Mesenchymal stem cell (in vitro differentiated cells and primary cell): ENCODE results near the gene DPF3. TPM values are rescaled to one million over a fixed set of nuclear protein-coding genes. Genes with fewer than 3 reads are reported as not detected.

Source experiments
- DNase-seq: peaks from one replicate; pipeline ENCODE4 v3.0.0-alpha.2; 2013
- H2AFZ ChIP-seq: one replicate; pipeline ENCODE4 v1.6.1; 2013; ENCODE audit warnings: low read depth, mild to moderate bottlenecking, control low read depth, inconsistent platforms, low read length, moderate library complexity
- H2AK5ac ChIP-seq: 2 replicates; pipeline ENCODE4 v1.6.1; 2013; ENCODE audit warnings: low read length, moderate library complexity, mild to moderate bottlenecking, inconsistent platforms; ENCODE audit not compliant: severe bottlenecking
- H2BK120ac ChIP-seq: one replicate; pipeline ENCODE4 v1.6.1; 2013; ENCODE audit warnings: low read depth, mild to moderate bottlenecking, inconsistent platforms, low read length, moderate library complexity
- H2BK12ac ChIP-seq, 2 experiments: one replicate each; pipeline ENCODE4 v1.6.1; 2013; ENCODE audit warnings: inconsistent platforms in 2 of 2, low read length in 2 of 2, mild to moderate bottlenecking in 2 of 2, moderate library complexity in 2 of 2, control low read depth in 1 of 2
- H2BK15ac ChIP-seq: one replicate; pipeline ENCODE4 v1.6.1; 2013; ENCODE audit warnings: mild to moderate bottlenecking, low read depth, inconsistent platforms; ENCODE audit not compliant: poor library complexity, severe bottlenecking
- H2BK5ac ChIP-seq: 2 replicates; pipeline ENCODE4 v1.6.1; 2013; ENCODE audit warnings: low read depth, mild to moderate bottlenecking, low read length, control low read depth, inconsistent platforms; ENCODE audit not compliant: poor library complexity, severe bottlenecking
- H3K14ac ChIP-seq, 2 experiments: one replicate each; pipeline ENCODE4 v1.6.1; 2013; ENCODE audit warnings: inconsistent platforms in 2 of 2, low read length in 2 of 2, control low read depth in 1 of 2, mild to moderate bottlenecking in 1 of 2, moderate library complexity in 1 of 2
- H3K18ac ChIP-seq, 2 experiments: one replicate each; pipeline ENCODE4 v1.6.1; 2013; ENCODE audit warnings: inconsistent platforms in 2 of 2, low read length in 2 of 2, control low read depth in 1 of 2, low read depth in 1 of 2, mild to moderate bottlenecking in 1 of 2
- H3K23ac ChIP-seq, 2 experiments: one replicate each; pipeline ENCODE4 v1.6.1; 2013; ENCODE audit warnings: inconsistent platforms in 2 of 2, low read length in 2 of 2, mild to moderate bottlenecking in 2 of 2, moderate library complexity in 2 of 2, control low read depth in 1 of 2
- H3K27ac ChIP-seq: 2 replicates; pipeline ENCODE4 v1.5.1; 2013; ENCODE audit warnings: mild to moderate bottlenecking, moderate library complexity, low read length, control low read depth, inconsistent platforms; ENCODE audit not compliant: poor library complexity, severe bottlenecking
- H3K27me3 ChIP-seq, 2 experiments: 2 replicates each; pipeline versions ENCODE4 v1.6.1 to v1.7.0; 2013; ENCODE audit warnings: low read length in 2 of 2, mild to moderate bottlenecking in 2 of 2, moderate library complexity in 2 of 2, control low read depth in 1 of 2, inconsistent platforms in 1 of 2; ENCODE audit not compliant: control insufficient read depth in 1 of 2, insufficient read depth in 1 of 2
- H3K36me3 ChIP-seq, 2 experiments: 2 replicates each; pipeline versions ENCODE4 v1.6.1 to v1.7.0; 2013; ENCODE audit warnings: low read length in 2 of 2, control low read depth in 1 of 2, inconsistent platforms in 1 of 2, low read depth in 1 of 2, mild to moderate bottlenecking in 1 of 2; ENCODE audit not compliant: insufficient read depth in 2 of 2, control insufficient read depth in 1 of 2
- H3K4ac ChIP-seq, 2 experiments: one replicate each; pipeline ENCODE4 v1.6.1; 2013; ENCODE audit warnings: inconsistent platforms in 2 of 2, low read length in 2 of 2, mild to moderate bottlenecking in 2 of 2, moderate library complexity in 2 of 2, control low read depth in 1 of 2, low read depth in 1 of 2
- H3K4me1 ChIP-seq: 2 replicates; pipeline ENCODE4 v1.6.1; 2013; ENCODE audit warnings: low read depth, low read length, control low read depth; ENCODE audit not compliant: control insufficient read depth, insufficient read depth
- H3K4me2 ChIP-seq: 2 replicates; pipeline ENCODE4 v1.6.1; 2013; ENCODE audit warnings: low read length, mild to moderate bottlenecking, inconsistent platforms; ENCODE audit not compliant: poor library complexity, severe bottlenecking
- H3K4me3 ChIP-seq, 2 experiments: 2 replicates each; pipeline versions ENCODE4 v1.5.1 to v1.7.0; 2013; ENCODE audit warnings: low read length in 2 of 2, mild to moderate bottlenecking in 2 of 2, control low read depth in 1 of 2, low read depth in 1 of 2; ENCODE audit not compliant: insufficient read depth in 1 of 2
- H3K79me1 ChIP-seq: replicated peaks from 2 replicates; pipeline ENCODE4 v1.6.1; 2013; ENCODE audit warnings: mild to moderate bottlenecking, control low read depth, low read length, inconsistent platforms; ENCODE audit not compliant: poor library complexity, severe bottlenecking
- H3K9ac ChIP-seq: 2 replicates; pipeline ENCODE4 v1.7.0; 2013; ENCODE audit warnings: mild to moderate bottlenecking, low read length, moderate library complexity
- H3K9me3 ChIP-seq: 2 replicates; pipeline ENCODE4 v1.7.0; 2013; ENCODE audit warnings: mild to moderate bottlenecking, low read length; ENCODE audit not compliant: control insufficient read depth
- H4K8ac ChIP-seq: one replicate; pipeline ENCODE4 v1.6.1; 2013; ENCODE audit warnings: inconsistent platforms, mild to moderate bottlenecking, low read length, moderate library complexity
- H4K91ac ChIP-seq: one replicate; pipeline ENCODE4 v1.6.1; 2013; ENCODE audit warnings: mild to moderate bottlenecking, low read length, inconsistent platforms
- WGBS: methylation state at CpG from one replicate; pipeline ENCODE4 v1.1.7; 2013; ENCODE audit warnings: mixed read lengths; 5-methylcytosine and 5-hydroxymethylcytosine counted together
- polyA plus RNA-seq, 2 experiments: library from polyadenylated mRNA; stranded (reverse); fragments of 200-250 nt; gene quantifications; one replicate each; pipeline ENCODE4 v1.2.3, GENCODE V29; 2013

The DPF3 gene
- polyA plus RNA-seq (2013, experiment 1 of 2): 1.0 TPM
- polyA plus RNA-seq (2013, experiment 2 of 2): 0.90 TPM

GRCh38 chr14:72893636-72894322, at the start of gene DPF3:
Gene DPF3 (minus strand): TSS chr14:72894101. CDS start chr14:72894088, 13 bp downstream.
- H2BK15ac ChIP-seq: no peak within 1 kb of the TSS

GRCh38 chr14:72942934-72943333, 49.0 kb upstream of the DPF3 start:
- no peak overlapping the region for H4K91ac ChIP-seq
- H4K8ac ChIP-seq: no peak overlapping the region
- peaks cover 61 to 85% of the 10 kb centered on the region in 2 experiments for H3K36me3 ChIP-seq
- H3K79me1 ChIP-seq: peaks cover 25% of the 10 kb centered on the region
- no peak overlapping the region for H2AFZ ChIP-seq
- H3K4me2 ChIP-seq: no peak overlapping the region
- no peaks in the 10 kb centered on the region for H3K27me3 ChIP-seq
- no peak overlapping the region for H2AK5ac ChIP-seq
- no peak overlapping the region for H2BK15ac ChIP-seq
- H3K23ac ChIP-seq: no peak overlapping the region
- H3K18ac ChIP-seq: no peak overlapping the region
- H2BK12ac ChIP-seq: no peak overlapping the region
- H3K4ac ChIP-seq: no peak overlapping the region
- no peak overlapping the region for H3K14ac ChIP-seq
- H3K9me3 ChIP-seq: no peaks in the 10 kb centered on the region
- WGBS: 93% methylated on average over 13 of the region's 14 CpGs
- no peak overlapping the region for H3K27ac ChIP-seq
- no peak overlapping the region for H2BK120ac ChIP-seq
- H2BK5ac ChIP-seq: no peak overlapping the region
- DNase-seq: no peak
- no peak overlapping the region for H3K9ac ChIP-seq
- peaks cover 3% of the 10 kb centered on the region for H3K4me1 ChIP-seq
- H3K4me3 ChIP-seq: no peak overlapping the region

More at GRCh38 chr14:72893636-72894322, at the start of gene DPF3:
- peak; percentile 96 for DNase-seq
- H2BK5ac ChIP-seq: no peak within 1 kb of the TSS
- no peak within 1 kb of the TSS for H4K8ac ChIP-seq
- peak within 1 kb of the TSS in 1 of 2 experiments; percentile 63 for H3K14ac ChIP-seq
- H3K23ac ChIP-seq: no peak within 1 kb of the TSS
- peaks cover 0 to 14% of the 10 kb centered on the region in 2 experiments for H3K27me3 ChIP-seq
- H2AFZ ChIP-seq: peak within 1 kb of the TSS; percentile 67
- peak within 1 kb of the TSS; percentile 66 for H3K27ac ChIP-seq
- no peaks in the 10 kb centered on the region for H3K36me3 ChIP-seq
- H2BK120ac ChIP-seq: no peak within 1 kb of the TSS
- H3K4me1 ChIP-seq: peaks cover 5% of the 10 kb centered on the region
- H4K91ac ChIP-seq: no peak within 1 kb of the TSS
- H3K4me3 ChIP-seq: peak within 1 kb of the TSS; percentile 85 to 93
- no peaks in the 10 kb centered on the region for H3K79me1 ChIP-seq
- no peak within 1 kb of the TSS for H3K4ac ChIP-seq
- H3K18ac ChIP-seq: peak within 1 kb of the TSS in 1 of 2 experiments; percentile 42
- WGBS: under 1% methylated on average over 39 of the region's 54 CpGs
- peak within 1 kb of the TSS; percentile 78 for H3K9ac ChIP-seq
- H3K4me2 ChIP-seq: peak within 1 kb of the TSS; percentile 91
- no peak within 1 kb of the TSS for H2AK5ac ChIP-seq
- no peaks in the 10 kb centered on the region for H3K9me3 ChIP-seq
- peak within 1 kb of the TSS in 1 of 2 experiments; percentile 55 for H2BK12ac ChIP-seq

GRCh38 chr14:72941286-72941985, 47.5 kb upstream of the DPF3 start:
- Histone ChIP-seq H2AK5ac (no peak overlapping the region), H3K27ac (no peak overlapping the region), H4K91ac (no peak overlapping the region), H3K4me1 (peaks cover 1% of the 10 kb centered on the region), H2BK5ac (no peak overlapping the region), H3K14ac (no peak overlapping the region), H3K36me3 (peaks cover 56 to 73% of the 10 kb centered on the region in 2 experiments), H2BK120ac (no peak overlapping the region), H3K23ac (no peak overlapping the region), H3K9me3 (no peaks in the 10 kb centered on the region), H2BK15ac (no peak overlapping the region), H2BK12ac (no peak overlapping the region), H3K4me3 (no peak overlapping the region), H2AFZ (no peak overlapping the region), H3K9ac (no peak overlapping the region), H3K27me3 (no peaks in the 10 kb centered on the region), H4K8ac (no peak overlapping the region), H3K79me1 (peaks cover 36% of the 10 kb centered on the region), H3K4ac (no peak overlapping the region), H3K4me2 (no peak overlapping the region), H3K18ac (no peak overlapping the region)
- WGBS: 91% methylated on average over 11 of the region's 12 CpGs
- no peak for DNase-seq

GRCh38 chr14:72939630-72940029, 45.7 kb upstream of the DPF3 start:
- Histone ChIP-seq H2BK120ac (no peak overlapping the region), H3K4me3 (no peak overlapping the region), H2AK5ac (no peak overlapping the region), H3K23ac (no peak overlapping the region), H4K8ac (no peak overlapping the region), H3K4ac (no peak overlapping the region), H2BK5ac (no peak overlapping the region), H3K27me3 (no peaks in the 10 kb centered on the region), H3K4me2 (no peak overlapping the region), H3K18ac (no peak overlapping the region), H2BK15ac (no peak overlapping the region), H2BK12ac (no peak overlapping the region), H3K4me1 (no peaks in the 10 kb centered on the region), H2AFZ (no peak overlapping the region), H3K9me3 (no peaks in the 10 kb centered on the region), H3K27ac (no peak overlapping the region), H3K79me1 (peaks cover 41% of the 10 kb centered on the region), H3K14ac (no peak overlapping the region), H3K36me3 (peaks cover 46 to 60% of the 10 kb centered on the region in 2 experiments), H3K9ac (no peak overlapping the region), H4K91ac (no peak overlapping the region)
- DNase-seq: no peak
- 77% methylated on average over 13 of the region's 13 CpGs for WGBS
